HG03442 (cell line): ENCODE measurements around the gene ACO2.
A peak's percentile ranks its signal among the peaks of the same experiment; 100 is the strongest.
"Not testable (repeated sequence)": the region's sequence is repeated elsewhere in the genome, so short reads cannot be mapped to it uniquely, and the experiment has no call there.

ENCODE experiments used
- ATAC-seq: cut with Tn5 transposase; IDR thresholded peaks from one replicate; pipeline ENCODE4 v1.9.1; 2021; ENCODE audit warnings: mild to moderate bottlenecking, moderate library complexity; ENCODE audit not compliant: unreplicated experiment

ACO2 gene

GRCh38 chr22:41535244-41535643, 66.3 kb downstream of the ACO2 start:
- ATAC-seq, result no peak

GRCh38 chr22:41537203-41537602, 68.3 kb downstream of the ACO2 start:
- no peak for ATAC-seq

DNA sequence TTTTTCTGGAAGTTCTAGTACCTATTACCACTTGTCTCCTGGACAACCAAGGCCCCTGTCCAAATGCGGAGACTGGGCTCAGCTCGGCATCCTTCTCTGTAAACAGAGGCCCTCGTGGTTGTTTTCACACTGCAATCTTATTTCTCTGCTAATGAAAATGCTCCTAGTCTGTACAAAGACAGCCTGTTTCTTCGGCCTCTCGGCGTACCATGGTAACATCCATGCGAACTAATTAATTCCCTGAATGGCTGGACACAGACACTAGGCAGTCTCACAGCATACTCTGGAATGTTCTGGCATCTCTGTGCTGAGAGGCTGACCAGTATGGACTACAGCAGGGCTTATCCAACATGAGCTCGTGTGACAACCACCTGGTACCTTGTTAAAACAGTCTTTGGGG, 69.7 kb downstream of the ACO2 start:
- no peak for ATAC-seq

DNA sequence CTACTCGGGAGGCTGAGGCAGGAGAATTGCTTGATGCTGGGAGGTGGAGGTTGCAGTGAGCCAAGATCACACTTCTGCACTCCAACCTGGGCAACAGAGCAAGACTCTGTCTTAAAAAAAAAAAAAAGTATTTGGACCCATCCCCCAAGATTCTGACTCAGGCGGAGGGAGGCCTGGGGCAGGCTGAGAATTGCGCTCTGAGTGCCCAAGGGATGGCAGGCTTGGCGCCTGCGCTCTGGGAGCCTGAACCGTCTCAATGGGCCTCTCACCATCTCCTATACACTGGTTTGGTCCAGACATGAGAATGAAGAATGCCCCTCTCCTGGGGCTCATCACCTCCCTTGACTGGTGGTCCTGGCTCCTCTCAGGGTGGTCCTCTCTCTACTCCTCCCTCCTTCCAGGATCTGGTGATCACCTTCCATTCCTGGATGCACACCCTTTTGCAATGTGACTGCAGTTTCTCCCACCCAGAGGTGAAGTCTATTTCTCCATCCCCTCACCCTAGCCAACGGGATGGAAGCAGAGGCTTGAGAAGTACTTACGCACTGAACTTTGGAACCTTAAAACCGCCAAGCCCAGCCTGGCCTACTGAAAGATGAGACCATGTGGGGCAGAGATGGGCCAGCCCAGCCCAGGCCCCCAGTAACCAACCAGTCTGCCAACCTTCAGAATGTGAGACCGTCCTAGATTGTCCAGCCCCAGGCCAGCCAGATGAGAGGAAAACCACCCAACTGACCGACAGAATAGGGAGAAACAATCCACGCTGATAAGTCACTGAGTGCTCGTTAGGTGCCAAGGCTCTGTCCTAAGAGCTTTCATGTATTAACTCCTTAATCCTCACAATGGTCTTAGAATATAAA, 70.5 kb downstream of the ACO2 start:
- no peak for ATAC-seq

DNA sequence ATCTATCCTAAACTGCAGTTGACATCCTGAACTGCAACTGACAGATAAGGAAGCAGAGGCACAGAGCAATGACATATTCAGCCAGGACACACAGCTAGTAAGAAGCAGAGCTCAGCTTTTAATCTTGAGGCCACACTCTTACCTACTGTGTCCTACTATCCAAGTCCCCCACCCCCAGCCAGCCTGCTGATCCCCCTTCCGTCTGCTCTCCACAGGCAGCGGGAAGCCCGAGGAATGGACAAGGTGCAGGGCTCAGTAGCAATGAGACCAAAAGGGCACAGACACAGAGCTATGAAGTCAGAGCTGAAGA, 71.0 kb downstream of the ACO2 start:
- ATAC-seq, result no peak

DNA sequence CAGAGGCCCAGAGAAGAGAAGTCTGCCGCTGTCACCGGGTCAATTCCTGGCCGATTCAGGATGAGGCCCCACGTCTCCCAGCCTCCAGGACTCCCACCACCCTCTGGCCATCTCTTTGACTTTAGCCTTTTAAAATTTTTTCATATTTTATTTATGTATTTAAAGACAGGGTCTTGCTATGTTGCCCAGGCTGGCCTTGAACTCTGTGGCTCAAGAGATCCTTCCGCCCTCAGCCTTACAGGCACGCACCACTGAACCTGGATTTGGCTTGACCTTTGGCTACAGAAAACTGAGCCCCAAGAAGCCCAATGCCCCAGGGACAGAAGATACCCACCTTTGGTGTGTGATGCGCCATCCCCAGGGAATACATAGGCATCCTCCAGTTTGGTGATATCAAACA, 71.4 kb downstream of the ACO2 start:
- ATAC-seq, result no peak

GRCh38 chr22:41541484-41541883, 72.6 kb downstream of the ACO2 start:
- ATAC-seq, result no peak

GRCh38 chr22:41542224-41542623, 73.3 kb downstream of the ACO2 start:
- no peak for ATAC-seq

- peak; percentile 87 for ATAC-seq
These were observed 75.1 kb downstream of the ACO2 start, which contains the start of gene POLR3H for GRCh38 chr22:41543854-41544670. TSS of gene POLR3H (minus strand) at chr22:41544470. CDS start at chr22:41544101, 369 bp downstream.

GRCh38 chr22:41544671-41545476, 76.0 kb downstream of the ACO2 start:
- ATAC-seq, result no peak

GRCh38 chr22:41548830-41549211, 79.9 kb downstream of the ACO2 start:
- no peak for ATAC-seq

GRCh38 chr22:41550952-41551491, 82.1 kb downstream of the ACO2 start:
- no peak for ATAC-seq

DNA sequence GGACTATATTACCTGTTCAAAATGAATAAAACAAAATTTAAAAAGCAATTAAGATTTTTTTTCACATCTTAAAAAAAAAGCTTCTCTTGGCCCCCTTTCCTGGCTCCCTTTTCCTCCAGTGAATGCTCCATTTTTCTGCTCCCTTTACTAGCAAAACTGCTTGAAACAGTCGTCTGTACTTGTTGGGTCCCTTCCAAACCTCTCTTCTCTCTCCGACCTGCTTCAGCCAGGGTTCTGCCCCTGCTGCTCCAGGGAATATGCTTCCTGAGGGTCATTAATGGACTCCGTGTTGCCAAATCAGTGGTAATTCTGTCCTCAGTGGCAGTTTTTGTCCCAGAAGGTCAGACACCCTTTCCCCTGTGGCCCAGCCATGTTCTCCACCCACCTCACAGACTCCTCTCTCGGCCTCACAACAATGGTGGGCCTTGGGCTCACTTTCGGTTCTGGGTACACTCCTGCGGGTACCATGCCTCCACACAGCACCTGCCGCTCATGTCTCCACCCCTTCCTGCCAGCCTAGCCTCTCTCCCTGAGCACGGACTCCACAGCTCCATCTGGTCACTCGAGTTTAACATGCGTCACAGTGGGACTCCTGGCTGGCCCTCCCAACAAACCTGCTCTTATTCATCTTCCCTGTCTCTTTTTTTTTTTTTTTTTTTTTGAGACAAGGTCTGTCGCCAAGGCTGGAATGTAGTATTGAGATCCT, 83.1 kb downstream of the ACO2 start:
- ATAC-seq, result no peak

DNA sequence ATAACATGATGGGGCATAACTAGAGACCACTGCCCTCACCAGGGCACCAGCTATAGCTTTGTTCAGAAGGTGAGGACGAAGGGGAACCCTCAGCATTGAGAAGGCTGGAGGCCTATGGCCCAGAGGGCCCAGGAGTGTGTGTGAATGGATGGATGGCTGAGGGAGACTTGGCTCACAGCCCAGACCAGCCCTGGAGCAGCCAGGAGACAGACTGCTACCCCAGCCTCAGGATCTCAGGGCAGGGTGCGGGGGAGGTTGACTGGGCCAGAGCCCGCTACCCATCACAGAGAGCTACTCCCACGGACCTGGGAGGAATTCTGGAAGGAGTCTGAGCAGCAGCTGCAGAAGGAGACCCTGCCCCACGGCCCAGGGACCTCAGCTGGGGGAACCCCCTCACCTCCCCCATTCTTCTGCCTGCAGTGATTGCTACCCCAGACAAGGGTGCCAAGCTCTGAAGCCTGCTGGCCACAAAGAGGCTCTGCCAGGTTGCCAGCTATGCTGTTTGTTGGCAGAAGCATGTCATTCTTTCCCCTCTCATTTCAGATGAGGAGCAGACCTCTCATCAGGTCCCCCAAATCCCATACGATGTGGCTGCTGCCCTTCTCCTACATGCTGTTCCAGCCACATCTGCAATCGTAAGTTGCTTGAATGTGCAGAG, 86.5 kb downstream of the ACO2 start:
- no peak for ATAC-seq

GRCh38 chr22:41556561-41556960, 87.6 kb downstream of the ACO2 start:
- no peak for ATAC-seq

DNA sequence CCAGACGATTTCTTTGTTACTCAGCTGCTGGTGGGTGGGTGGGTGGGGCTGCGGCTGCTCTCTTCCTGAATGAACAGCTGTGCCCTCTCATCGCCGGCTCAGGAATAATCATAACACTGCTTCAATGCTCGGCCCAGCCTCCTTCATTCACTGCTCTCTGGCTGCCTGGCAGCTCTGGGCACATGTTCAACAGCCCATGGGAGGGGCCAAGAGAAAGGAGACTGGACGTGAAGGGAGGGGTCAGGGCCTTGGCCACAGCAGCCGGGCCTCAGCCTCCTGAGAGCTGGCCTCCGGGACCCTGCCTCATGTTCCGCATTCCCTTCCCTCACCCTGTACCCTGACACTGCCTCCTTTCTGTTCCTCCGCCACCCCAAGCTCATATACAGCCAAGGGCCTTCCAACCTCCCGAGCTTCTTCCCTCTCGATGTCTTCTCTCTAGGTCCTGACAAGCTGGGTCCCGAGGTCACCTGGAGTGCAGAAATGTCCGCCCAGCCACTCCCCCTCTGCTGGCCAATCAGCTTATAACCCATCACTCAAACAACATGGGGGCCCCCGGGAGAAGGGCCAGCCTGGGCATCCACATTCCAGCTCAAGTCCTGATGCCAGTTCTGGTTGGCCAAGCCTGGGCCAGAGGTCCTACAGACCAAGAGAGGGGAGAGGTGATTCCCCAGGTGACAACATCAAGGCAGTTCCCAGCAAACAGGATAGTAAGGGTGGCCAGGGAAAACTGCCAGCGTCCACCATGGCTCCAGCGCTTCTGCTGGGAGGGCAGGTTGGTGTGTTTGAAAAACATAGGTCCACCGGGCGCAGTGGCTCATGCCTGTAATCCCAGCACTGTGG, 88.7 kb downstream of the ACO2 start:
- ATAC-seq, result no peak

DNA sequence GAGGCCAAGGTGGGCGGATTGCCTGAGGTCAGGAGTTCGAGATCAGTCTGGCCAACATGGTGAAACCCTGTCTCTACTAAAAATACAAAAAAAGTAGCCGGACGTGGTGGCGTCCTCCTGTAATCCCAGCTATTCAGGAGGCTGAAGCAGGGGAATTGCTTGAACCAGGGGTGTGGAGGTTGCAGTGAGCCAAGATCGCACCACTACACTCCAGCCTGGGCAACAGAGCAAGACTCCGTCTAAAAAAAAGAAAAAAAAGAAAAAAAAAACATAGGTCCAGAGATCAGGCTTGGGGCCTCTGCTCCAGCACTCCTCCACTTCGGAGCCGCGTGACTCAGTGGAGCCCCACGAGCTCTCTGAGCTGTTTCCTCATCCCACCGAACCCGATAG, 89.3 kb downstream of the ACO2 start:
- not testable (repeated sequence) for ATAC-seq

- no peak for ATAC-seq
These were observed 91.2 kb downstream of the ACO2 start for GRCh38 chr22:41560095-41560471.

DNA sequence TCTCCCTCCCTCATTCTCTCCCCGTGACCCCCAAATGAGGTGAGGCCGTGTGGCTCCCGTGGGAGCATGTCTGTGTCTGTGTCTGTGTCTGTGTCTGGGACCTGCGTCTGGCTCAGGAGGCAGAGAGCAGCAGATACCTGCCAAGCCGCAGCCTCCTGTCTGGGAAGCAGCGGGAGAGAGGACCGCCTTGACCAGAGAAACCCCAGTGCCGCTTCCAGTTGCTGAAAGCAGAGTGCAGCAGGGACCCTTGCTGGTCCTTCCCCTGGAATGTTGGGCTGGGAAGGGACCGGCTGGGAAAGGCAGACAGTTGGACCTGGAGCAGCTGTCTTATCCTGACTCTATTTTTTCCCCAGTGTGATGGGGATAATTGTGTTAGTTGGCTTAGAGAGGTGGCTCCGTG, 92.4 kb downstream of the ACO2 start:
- no peak for ATAC-seq
